OCI-LY3 (cell line): ENCODE data around the gene RAD51B.

Experiments used
- EZH2phosphoT487 ChIP-seq: fragments of 200-600 bp; shearing (Covaris generic); IDR thresholded peaks from 2 replicates; pipeline ENCODE4 v1.6.1; 2018; ENCODE audit warnings: antibody characterized with exemption, mixed run types, low read depth
- TF ChIP-seq, protein P1 (sequence below): fragments of 200-600, 300-600 bp; sonication (generic); IDR thresholded peaks from 2 replicates; pipeline ENCODE4 v1.5.1; 2014; ENCODE audit warnings: antibody characterized with exemption, low read length, low read depth

DNA sequence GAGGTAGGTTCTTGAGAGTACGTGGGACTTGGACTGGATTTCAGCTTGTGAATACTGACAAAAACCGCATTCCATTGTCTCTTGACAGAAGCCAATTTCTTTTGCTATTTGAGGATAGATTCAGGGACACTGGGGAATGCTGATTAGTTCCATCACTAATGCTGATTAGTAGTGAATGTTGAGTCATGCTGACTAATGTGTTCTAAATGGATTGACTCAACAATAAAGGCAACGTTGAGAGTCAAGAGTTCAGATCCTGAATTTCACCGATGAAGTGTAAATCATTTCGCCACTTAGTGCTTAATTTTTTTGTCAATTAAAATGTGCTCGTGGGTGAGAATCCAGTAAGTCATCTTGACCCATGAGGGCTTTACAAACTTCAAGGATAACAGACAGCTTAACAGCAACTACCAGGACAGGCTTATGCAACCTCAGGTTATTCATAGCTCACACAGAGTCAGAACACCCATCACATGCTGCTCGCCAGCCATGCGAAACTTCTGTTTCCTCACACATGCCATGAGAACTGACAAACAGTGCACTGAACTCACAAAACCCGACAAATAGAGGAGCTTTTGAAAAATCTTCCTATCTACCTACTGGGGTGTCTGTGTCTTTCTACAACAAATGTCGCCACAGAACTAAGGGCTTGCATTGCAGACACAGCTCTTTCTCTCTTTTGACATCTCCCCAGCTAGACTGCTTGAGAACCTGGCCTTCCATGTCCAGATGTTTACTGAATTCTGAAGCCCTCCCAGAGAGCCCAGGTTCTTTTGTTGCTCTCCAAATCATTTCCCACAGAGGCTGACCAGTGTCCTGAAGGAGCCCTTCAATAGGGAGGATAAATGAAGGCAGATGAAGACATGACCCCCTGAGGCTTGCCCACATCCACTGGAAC lies 656.9 kb downstream of the RAD51B start:
- TF ChIP-seq EZH2phosphoT487: no peak
- TF ChIP-seq, protein P1, sequence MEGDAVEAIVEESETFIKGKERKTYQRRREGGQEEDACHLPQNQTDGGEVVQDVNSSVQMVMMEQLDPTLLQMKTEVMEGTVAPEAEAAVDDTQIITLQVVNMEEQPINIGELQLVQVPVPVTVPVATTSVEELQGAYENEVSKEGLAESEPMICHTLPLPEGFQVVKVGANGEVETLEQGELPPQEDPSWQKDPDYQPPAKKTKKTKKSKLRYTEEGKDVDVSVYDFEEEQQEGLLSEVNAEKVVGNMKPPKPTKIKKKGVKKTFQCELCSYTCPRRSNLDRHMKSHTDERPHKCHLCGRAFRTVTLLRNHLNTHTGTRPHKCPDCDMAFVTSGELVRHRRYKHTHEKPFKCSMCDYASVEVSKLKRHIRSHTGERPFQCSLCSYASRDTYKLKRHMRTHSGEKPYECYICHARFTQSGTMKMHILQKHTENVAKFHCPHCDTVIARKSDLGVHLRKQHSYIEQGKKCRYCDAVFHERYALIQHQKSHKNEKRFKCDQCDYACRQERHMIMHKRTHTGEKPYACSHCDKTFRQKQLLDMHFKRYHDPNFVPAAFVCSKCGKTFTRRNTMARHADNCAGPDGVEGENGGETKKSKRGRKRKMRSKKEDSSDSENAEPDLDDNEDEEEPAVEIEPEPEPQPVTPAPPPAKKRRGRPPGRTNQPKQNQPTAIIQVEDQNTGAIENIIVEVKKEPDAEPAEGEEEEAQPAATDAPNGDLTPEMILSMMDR: no peak
